HG03521 (cell line): ENCODE measurements around the gene TM4SF5.

Experiments
- ATAC-seq: cut with Tn5 transposase; IDR thresholded peaks from one replicate; pipeline ENCODE4 v1.9.1; 2021; ENCODE audit warnings: mild to moderate bottlenecking, moderate library complexity; ENCODE audit not compliant: unreplicated experiment

TM4SF5 gene

DNA sequence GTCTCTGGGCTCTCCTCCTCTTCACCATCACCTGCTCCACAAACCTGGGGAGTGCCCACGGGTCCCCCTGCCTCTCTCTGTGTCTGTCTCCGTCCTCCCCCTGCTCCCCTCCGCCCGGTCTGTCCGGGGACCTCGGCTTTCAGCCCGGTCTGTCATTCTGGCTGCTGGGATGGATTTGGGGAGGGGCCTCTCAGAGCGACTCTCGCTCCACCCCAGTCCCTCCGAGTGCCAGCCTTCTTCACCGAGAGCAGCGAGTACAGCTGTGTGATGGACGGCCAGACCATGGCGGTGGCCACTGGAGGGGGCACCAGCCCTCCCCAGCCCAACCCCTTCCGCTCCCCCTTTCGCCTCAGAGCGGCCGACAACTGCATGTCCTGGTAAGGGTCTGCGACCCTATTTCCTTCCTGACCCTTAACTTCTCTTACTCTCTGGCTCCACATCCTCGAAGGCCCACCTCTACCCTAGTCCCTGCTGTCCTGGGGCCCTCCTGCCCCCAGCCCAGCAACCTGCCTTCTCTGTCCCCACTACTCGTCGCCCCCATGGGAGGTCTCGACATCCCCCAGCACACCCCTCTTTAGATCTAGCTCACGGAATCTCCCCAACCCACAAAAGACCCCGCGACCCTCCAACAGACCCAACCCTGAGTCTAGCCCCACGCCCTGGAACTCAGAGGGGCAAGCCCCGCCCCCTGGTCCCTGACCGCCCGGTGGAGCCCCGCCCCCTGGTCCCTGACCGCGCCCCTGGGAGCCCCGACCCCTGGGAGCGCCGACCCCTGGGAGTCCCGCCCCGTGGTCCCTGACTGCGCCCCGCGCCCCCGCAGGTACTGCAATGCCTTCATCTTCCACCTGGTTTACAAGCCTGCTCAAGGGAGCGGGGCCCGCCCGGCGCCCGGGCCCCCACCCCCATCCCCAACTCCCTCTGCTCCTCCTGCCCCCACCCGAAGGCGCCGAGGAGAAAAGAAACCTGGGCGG lies 26.4 kb upstream of the TM4SF5 start:
- ATAC-seq = no peak

DNA sequence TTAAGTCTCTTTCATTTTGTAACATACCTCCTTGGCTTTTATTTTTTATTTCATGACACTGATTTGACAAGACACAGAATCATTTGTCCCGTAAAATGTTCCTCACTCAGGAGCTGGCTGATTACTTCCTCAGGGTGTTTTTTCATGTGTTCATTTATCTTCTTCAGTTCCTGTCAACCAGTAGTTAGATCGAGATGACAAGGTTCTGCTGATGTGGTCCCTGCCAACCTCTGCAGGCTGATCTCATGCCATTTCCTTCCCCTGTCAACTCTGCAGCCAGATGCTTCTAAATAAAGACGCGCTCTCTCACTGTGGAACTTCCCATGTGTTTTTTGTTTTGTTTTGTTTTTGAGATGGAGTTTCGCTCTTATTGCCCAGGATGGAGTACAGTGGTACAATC lies 23.8 kb upstream of the TM4SF5 start:
- no peak for ATAC-seq

DNA sequence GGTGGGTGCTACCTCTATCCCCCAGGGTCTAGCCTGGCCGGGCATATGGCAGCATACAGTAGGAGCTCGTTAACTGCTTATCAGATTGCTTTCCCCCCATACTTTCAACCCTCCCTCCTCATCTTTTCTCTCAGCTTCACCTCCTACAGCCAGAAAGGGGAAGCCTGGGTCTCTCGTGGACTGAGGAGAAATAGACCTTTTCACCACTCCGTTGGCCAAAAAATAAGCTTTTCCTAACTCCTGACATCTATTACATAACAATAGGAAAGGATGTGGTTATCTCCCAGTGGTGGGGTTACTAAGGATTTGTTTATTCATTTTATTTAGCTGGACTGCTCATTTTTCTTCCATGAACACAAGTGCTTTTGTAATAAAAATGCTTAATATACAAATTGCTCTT lies 23.0 kb upstream of the TM4SF5 start:
- no peak for ATAC-seq

DNA sequence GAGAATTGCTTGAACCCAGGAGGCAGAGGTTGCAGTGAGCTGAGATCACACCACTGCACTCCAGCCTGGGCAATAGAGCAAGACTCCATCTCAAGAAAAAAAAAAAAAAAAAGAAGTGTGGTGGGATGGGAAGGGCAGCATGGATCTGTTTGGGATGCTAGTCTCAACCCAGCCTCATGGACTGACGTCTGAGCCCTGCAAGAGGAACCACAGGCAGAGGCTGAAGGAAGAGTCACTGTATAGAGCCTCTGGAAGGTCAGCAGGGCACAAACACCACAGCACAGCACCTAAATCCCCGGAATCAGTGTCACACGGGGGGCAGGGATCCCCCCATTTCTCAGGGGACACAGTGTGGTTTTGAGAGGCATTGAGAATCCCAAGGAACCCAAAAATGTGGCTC lies 21.1 kb upstream of the TM4SF5 start:
- no peak for ATAC-seq

DNA sequence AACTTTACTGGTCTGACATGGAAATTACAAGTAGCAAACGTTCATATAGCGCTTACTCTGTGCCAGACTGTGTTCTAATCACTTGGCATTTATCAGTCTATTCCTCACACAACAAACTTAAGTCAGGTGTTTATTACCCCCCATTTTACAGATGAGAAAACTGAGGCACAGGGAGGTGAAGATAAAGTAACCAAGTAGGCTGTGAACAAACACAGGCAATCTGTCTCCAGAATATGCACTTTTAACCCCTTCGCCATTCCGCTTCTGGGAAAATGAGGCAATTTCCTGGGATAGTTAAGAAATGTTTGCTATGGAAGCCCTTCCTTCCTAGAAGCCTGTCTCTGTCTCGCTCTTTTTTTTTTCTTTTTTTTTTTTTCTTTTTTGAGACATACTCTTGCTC lies 19.8 kb upstream of the TM4SF5 start:
- ATAC-seq = no peak

DNA sequence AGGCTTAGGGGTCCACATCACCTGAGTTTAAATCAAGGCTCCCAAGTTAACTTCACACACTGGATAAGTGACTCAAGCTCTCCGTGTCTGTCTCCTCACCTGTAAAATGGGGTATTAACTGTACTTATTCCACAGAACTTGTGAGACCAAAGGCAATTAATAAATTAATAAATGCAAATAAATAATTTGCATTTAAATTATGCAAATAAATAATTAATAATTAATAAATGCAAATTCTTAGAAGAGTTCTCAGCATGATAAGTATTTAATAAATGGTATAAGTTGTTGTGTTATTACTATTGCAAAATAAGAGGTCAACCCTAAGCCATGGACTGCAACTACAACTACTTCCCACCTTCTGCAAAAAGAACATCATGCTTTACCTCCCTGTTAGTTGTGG lies 18.3 kb upstream of the TM4SF5 start:
- ATAC-seq = no peak

DNA sequence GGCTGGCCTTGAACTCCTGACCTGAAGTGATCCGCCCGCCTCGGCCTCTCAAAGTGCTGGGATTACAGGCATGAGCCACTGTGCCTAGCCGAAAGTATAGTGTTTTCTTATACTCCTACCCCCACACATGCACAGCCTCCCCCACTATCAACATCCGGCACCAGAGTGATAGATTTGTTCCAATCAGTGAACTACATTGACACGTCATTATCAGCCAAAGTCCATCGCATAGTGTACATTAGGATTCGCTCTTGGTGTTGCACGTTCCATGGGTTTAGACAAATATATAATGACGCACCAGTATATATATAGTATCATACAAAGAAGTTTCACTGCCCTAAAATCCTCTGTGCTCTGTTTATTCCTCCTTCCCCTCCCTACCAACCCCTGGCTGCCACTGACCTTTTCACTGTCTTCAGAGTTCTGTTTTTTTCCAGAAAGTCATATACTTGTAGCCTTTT lies 11.9 kb upstream of the TM4SF5 start:
- no peak for ATAC-seq

DNA sequence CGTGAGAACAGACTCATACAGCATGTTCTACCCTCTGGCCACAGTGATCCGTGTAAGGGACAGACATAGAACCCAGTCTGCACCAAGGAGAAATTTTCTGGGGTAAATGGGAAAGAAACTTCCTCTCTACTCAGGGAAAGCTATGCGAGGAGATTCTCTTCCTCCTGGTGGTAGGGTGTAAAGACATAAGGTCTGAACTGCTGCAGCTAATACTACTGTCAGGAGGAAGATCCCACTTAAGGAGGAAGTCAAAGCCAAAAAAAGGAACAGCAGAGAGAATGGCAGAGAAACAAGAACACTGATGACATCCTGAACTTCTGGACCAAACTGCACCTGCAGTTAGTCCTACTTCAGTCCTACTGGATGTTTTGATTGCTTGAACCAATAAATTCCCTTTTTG lies 7.1 kb upstream of the TM4SF5 start:
- ATAC-seq = no peak

DNA sequence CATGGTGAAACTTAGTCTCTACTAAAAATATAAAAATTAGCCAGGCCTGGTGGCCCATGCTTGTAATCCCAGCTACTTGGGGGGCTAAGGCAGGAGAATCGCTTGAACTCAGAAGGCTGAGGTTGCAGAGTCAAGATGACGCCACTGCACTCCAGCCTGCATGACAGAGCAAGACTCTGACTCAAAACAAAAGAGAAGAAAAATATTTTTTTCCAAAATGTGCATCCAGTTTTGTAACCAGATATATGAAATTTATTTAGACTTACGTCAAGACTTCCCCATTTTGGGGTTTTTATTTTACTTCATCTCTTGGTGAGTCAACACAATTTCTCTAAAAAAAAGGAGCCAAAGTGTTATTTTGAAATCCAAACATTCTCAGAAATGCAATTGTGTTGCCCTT lies 5.5 kb upstream of the TM4SF5 start:
- ATAC-seq = no peak

DNA sequence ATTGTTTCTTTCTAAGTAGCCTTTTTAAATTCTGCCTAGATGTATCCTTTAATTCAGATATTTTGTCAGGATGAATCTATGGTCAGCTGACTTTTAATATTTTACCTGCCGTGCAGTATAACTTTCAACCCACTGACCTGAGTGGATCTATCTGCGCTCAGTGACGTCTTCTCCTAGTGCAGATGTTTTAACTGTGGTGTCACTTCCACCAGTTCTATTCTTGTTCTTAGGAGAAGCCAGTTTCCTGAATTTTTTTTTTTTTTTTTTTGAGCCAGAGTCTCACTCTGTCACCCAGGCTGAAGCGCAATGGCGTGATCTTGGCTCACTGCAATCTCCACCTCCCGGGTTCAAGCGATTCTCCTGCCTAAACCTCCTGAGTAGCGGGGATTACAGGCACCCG lies 5.0 kb upstream of the TM4SF5 start:
- no peak for ATAC-seq

DNA sequence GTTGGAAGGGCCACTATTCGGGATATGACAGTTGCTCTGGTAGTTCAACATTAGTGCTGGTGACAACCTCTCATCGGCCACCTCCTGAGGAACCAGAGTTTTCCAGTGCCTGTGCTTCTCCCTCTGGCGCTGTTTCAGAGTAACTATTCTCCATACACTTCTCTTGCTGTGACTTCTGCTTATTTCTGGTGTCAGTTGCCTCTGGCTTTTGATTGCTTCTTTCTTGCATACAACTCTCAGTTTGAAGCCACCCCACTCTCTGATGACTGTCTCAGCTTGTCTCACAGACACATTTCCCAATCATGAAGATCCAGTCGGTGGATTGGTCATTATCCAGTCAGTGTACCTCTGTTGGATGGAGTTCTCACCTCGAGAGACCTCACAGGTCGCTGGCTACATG lies 3.4 kb upstream of the TM4SF5 start:
- no peak for ATAC-seq

DNA sequence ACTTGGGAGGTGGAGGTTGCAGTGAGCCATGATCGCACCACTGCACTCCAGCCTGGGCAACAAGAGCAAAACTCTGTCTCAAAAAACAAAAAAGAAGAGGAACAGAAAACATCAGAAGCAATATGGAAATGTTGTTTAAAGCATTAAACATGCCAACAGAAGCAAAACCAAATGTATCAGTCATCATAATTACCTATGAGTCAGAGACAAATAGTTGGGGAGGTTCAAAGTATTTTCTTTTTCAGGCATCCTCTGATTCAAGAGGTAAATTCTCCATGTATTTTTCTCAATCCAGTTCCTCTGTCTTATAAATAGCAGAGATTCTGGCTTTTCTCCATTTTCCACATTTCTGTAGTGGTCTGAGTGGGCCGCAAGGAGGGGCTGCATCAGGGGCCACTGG lies 2.1 kb upstream of the TM4SF5 start:
- no peak for ATAC-seq

DNA sequence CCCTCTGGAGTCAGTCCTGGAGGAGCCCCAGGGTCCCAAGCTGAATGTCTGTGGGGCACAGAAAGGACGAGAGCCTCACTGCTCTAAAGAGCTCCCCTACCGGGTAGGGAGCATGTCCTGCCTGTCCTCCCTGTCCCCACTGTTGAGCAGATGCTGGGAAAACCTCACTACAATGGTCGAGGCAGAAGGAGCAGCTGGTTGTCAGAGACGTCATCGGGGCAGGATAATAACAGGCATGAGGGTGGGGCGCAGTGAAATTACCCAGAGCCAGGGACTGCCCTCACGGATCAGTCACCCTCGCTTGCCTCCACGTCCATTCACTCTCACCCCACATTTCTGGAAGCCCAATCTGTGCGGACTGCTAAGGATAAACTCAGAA lies 538 bp downstream of the TM4SF5 start:
- no peak for ATAC-seq

DNA sequence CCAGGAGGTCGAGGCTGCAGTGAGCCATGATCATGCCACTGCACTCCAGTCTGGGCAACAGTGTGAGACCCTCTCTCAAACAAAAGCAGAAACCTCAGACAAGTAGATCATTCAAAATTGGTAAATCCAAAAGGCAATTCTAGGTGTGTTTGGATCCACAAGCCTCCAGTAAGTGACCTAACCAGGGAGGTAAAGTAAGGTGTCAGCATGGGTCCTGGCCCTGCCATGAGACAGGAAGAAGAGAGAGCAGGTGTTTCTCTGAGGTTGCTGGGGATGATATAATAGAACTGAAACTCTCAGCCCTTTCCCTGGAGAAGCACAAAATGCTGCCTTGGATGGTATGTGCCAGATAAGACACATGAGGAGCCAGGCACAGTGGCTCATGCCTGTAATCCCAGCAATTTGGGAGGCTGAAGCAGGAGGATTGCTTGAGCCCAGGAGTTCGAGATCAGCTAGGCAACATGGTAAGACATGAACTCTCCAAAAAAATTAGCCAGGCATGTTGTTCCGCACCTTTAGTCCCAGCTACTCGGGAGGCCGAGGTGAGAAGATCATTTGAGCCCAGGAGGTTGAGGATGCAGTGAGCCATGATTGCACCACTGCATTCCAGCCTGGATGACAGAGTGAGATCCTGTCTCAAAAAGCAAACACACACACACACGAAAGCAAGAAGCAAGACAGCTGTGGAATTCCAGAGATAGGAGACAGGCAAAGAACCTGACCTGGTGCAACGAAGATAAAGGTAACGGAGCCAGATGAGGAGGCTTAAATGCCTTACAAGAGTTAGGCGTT lies 6.5 kb downstream of the TM4SF5 start:
- no peak for ATAC-seq

DNA sequence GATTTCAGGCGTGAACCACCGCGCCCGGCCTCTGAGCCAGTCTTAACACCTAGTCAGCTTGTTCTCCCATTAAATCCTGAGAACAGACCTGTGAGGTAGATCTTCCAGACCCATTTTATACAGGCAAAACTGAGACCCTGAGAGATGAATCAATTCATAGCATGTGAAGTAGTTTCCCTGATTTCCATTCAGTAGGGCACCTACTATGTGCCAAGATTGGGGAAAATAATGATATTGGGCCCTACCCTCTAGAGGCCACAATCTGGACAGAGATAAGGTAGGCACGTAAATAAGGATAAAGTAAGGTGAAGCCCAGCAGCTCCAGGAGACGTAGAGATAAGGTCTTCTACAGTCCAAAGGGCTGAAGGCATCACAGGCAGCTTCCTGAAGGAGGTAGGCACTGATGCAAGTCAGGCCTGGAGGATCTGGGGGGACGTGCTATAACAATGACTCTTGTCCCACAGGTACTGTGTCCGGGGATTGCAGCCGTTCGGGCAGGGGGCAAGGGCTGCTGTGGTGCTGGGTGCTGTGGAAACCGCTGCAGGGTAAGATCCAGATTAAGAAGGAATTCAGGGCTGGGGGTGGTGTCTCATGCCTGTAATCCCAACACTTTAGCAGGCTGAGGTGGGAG lies 8.8 kb downstream of the TM4SF5 start:
- no peak for ATAC-seq

DNA sequence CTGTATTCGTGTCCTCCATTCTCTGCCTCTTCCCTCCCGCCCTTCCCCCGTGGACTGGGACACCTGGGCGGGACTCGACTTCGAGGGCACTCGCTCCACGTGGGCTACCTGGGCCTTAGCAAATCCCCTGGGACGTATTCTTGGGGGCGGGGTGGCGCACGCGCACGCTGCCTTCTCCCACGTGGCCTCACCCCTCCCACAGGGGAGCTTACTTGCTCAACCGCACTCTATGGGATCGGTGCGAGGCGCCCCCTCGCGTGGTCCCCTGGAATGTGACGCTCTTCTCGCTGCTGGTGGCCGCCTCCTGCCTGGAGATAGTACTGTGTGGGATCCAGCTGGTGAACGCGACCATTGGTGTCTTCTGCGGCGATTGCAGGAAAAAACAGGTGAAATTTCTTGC lies 11.0 kb downstream of the TM4SF5 start:
- no peak for ATAC-seq

DNA sequence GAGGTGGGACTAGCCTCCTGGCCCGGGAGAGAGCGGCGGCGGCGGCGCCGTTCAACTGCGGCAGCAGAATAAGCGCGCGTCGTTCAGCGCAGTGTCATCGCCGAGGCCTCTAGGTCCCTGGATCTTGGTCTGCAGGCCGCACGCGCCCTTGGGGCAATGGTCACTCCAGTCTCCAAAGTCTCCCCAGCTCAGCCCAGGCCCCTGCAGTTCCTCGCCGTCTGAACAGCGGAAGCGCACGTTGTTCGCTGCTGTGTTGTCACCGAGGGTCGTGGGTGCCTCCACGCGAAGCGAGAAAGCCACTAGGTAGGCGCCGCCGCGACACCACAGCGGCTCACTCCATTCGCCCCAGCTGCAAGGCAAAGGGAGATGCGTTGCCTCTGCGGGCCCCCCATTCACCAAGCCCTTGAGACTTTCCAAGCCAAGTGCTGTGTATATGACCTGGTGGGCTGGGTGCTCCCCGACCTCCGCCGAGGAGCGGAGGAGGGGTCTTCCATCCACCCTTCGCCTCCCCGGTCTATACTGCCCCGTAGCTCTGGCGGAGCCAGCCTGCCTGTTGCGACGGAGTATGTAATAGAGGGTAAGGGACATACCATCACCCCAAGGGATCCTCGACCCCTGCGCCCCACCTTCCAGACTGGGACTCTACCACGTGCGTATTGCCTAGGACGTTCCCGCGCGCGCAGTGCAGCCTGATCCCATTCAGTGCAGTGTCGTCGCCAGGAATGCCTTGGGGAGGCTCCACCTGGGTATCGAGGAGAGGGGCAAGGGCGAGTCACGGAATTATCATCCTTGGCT lies 13.8 kb downstream of the TM4SF5 start:
- no peak for ATAC-seq

DNA sequence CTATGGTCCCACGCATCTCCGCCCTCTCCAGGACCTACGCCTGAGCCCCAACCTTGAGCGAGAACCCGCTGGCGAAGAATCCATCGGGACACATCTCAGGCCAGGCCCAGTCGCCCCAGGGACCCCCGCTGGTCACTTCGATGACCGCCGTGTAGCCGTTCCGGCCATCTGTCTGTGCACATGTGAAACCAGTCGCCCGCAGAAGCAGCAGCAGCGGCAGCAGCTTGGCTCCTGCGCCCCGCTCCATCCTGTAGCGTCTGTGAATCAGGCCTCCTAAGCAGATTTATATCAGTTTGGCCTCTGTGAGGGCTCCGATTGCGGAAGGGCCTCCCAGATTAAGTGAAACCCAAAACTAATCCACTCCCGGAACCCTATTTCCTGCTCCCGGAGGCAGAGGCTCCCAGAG lies 14.4 kb downstream of the TM4SF5 start, which contains the start of gene VMO1:
Gene VMO1 (minus strand): TSS at position 259 of the 406 bp plus-strand sequence. CDS start 12 bp downstream, at position 247.
- ATAC-seq = no peak

DNA sequence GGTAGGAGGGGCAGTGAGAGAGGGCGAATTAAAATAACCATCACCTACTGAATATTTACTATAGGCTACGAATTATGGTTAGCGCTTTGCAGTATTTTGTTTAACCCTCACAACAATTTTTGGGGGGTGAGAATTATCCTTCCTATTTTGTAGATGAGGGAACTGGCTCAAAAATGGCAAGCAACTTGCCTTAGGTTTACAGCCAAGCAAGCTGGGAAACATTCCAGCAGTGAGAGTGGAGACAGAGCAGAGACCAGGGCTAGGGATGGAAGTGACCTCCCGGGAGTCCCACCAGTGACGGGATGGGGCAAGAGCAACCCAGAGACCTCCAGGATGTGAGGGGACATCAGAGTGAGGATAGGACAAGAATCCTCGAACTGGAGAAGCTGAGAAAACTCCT lies 14.8 kb downstream of the TM4SF5 start:
- ATAC-seq = no peak

DNA sequence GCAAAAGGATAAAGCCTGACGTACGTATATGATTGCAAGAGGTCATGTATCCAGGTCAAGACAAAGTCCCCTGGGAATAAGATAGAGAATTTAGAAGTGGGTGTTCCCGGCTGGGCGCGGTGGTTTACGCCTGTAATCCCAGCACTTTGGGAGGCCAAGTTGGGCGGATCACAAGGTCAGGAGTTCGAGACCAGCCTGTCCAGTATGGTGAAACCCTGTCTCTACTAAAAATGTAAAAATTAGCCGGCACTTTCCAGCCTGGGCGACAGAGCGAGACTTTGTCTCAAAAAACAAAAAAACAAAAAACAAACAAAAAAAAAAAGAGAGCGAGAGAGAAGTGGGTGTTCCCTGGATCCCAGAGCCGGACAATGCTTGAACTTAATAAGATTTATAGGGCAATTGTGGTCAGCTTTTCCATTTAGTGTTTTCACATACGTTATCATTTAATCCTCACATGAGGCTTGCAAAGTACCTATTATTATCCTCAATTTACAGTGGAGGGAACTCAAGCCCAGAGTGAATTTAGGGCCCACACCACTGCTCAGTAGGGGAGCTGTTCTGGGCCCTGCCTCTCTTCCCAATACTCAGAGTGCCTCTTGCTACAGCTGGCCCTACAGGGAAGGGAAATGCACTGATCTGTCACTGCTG lies 16.6 kb downstream of the TM4SF5 start:
- no peak for ATAC-seq
